DND-41 (cell line): ENCODE results near the gene DOLPP1.

ENCODE experiments used
- EZH2 ChIP-seq: IDR thresholded peaks from 3 replicates; pipeline ENCODE4 v1.6.1; 2012; ENCODE audit warnings: borderline replicate concordance, low read depth, mild to moderate bottlenecking, moderate library complexity, low read length, inconsistent platforms; ENCODE audit not compliant: severe bottlenecking
- TF ChIP-seq, protein P1 (sequence below): IDR thresholded peaks from 2 replicates; pipeline ENCODE4 v1.5.1; 2012; ENCODE audit warnings: borderline replicate concordance, low read length, moderate library complexity, mild to moderate bottlenecking; ENCODE audit not compliant: poor library complexity, severe bottlenecking; ENCODE audit errors: extremely low read depth

DNA sequence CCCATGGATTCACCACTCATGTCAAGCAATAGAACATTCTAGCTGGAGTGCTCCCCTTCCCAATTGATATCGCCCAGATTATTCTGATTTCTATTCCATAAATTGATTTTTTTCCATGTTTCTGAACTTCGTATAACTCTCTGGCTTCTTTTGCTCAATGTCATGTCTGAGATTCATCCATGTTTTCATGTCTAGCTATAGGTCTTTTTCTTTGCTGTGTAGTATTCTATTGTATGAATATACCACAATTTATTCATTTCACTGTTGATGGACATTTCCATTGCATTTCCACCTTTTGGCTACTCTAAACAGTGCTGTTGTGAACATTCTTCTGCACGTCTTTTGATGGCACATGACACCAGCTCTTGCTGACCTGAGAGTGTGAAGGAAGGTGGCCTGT, 49.9 kb downstream of the DOLPP1 start:
- TF ChIP-seq, protein P1, sequence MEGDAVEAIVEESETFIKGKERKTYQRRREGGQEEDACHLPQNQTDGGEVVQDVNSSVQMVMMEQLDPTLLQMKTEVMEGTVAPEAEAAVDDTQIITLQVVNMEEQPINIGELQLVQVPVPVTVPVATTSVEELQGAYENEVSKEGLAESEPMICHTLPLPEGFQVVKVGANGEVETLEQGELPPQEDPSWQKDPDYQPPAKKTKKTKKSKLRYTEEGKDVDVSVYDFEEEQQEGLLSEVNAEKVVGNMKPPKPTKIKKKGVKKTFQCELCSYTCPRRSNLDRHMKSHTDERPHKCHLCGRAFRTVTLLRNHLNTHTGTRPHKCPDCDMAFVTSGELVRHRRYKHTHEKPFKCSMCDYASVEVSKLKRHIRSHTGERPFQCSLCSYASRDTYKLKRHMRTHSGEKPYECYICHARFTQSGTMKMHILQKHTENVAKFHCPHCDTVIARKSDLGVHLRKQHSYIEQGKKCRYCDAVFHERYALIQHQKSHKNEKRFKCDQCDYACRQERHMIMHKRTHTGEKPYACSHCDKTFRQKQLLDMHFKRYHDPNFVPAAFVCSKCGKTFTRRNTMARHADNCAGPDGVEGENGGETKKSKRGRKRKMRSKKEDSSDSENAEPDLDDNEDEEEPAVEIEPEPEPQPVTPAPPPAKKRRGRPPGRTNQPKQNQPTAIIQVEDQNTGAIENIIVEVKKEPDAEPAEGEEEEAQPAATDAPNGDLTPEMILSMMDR, result no peak
- TF ChIP-seq EZH2, result no peak
